Neuron (in vitro differentiated cells): ENCODE measurements around the gene AGAP1.

ENCODE experiments used
- H2AFZ ChIP-seq: one replicate; pipeline ENCODE4 v1.6.1; 2013; ENCODE audit warnings: low read depth, mild to moderate bottlenecking, inconsistent platforms, low read length, moderate library complexity
- H3K27me3 ChIP-seq: one replicate; pipeline ENCODE4 v1.6.1; 2013; ENCODE audit warnings: low read length; ENCODE audit not compliant: insufficient read depth
- H3K36me3 ChIP-seq: one replicate; pipeline ENCODE4 v1.6.1; 2013; ENCODE audit warnings: low read length; ENCODE audit not compliant: insufficient read depth
- H3K4me1 ChIP-seq: one replicate; pipeline ENCODE4 v1.6.1; 2013; ENCODE audit warnings: low read length; ENCODE audit not compliant: insufficient read depth
- H3K4me3 ChIP-seq: 2 replicates; pipeline ENCODE4 v1.5.1; 2013; ENCODE audit warnings: mild to moderate bottlenecking, low read length, moderate library complexity
- H3K9me3 ChIP-seq: one replicate; pipeline ENCODE4 v1.6.1; 2013; ENCODE audit warnings: low read length

AGAP1 gene

DNA sequence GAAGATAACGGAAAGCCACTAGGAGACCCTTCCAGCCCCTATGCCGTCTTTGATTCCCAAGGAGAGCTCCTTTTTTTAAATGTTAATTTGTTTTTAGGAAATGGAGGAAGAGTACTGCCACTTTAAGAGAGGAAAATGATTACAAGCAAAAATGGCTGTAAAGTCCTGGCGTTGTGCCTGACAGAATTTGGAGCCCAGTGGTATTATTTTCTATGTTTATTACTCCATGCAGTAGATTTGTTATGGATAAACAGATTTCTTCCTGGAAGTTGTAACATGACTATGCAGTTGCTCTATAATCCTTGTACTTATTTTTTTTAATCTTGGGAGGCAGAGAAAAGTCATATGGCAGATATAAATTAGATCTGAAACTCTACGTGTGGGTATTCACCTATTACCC is 533.0 kb downstream of the AGAP1 start:
- H3K9me3 ChIP-seq: peaks cover 2% of the 10 kb centered on the region
- H3K27me3 ChIP-seq: no peaks in the 10 kb centered on the region
- H2AFZ ChIP-seq: no peak overlapping the region
- H3K4me1 ChIP-seq: no peaks in the 10 kb centered on the region
- H3K36me3 ChIP-seq: peaks cover 6% of the 10 kb centered on the region
- no peak overlapping the region for H3K4me3 ChIP-seq

DNA sequence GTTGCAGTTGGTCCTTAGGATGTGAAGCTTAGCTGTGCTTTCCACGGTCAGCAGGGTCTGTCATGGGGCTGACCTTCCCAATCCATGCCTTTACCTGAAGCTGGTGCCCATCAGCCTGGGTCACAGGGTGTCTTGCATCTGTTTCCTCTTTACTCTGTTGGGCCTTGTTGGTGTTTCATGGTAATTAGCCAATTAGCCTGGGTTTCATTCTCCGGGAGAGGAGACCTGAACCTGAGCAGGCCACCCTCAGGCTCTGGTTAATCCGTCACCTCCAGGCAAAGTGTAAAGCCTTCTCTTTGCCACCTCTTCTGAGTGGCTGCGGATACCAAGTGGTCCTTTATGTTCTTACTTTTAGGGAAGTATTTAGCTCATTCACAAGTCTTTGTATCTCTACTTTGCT is 534.2 kb downstream of the AGAP1 start:
- Histone ChIP-seq H3K4me1 (no peaks in the 10 kb centered on the region), H3K27me3 (no peaks in the 10 kb centered on the region)

DNA sequence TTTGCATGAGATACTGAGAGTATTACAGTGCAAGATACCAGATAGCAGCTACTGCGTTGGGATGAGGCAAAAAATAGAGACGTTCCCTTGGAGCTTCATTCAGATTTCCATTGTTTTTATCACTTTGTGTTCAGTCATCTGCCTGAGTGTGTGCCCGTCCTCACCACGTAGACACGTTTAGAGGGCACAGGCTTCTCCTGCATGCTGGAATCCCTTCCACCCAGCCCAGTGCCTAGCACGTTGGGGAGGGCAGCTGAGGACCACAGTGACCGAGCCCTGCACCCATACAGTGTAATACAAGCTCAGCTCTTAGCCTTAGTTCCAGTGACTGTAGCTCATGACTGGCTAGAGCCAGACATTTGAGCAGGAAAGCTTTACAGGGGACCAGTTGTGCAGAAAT is 539.6 kb downstream of the AGAP1 start:
- Histone ChIP-seq H3K9me3 (peaks cover 2% of the 10 kb centered on the region), H2AFZ (no peak overlapping the region), H3K36me3 (peaks cover 6% of the 10 kb centered on the region), H3K4me1 (no peaks in the 10 kb centered on the region), H3K4me3 (no peak overlapping the region), H3K27me3 (no peaks in the 10 kb centered on the region)

More for the DNA sequence above, 534.2 kb downstream of the AGAP1 start:
- Histone ChIP-seq H3K9me3 (peaks cover 2% of the 10 kb centered on the region), H3K4me3 (no peak overlapping the region), H2AFZ (no peak overlapping the region), H3K36me3 (peaks cover 6% of the 10 kb centered on the region)

DNA sequence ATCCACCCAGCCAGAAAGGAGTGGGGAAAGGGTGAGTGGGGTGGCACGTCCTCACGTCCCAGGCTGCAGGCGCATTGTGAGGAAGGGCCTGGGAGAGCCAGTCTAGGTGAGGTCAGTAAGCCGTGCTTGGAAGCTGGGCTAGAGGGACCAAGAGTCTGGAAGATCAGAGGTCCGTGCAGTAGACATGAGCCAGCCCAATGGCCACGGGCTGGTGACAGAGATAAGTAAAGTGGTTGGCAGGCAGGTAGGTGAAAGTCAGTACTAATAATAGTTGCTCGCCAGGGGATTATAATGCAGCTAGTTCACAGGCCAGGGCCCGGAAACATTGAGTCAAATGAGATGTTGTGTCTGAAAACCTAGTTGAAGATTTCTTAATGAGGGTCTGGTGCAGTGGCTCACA is 541.1 kb downstream of the AGAP1 start:
- no peak overlapping the region for H3K4me3 ChIP-seq

DNA sequence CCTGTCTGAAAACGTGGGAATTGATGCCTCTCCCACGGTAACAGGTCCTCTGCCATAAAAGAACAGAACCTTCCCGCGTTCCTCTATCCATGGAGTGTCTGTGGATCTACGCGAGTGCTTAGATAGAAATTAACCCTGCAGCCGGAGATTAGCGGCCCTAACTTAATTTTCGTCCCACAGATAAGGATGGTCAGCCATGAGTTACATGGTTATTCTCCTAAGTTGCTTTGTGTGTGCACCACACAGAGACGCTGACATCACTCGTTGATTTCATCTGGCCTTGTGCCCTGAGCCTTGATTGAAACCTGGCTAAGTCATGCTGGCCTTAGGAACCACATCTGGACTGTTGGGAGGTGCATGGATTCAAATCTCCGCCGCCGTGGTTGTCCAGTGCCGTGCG is 542.2 kb downstream of the AGAP1 start:
- H3K36me3 ChIP-seq: peaks cover 11% of the 10 kb centered on the region
- no peaks in the 10 kb centered on the region for H3K9me3 ChIP-seq
- peaks cover 13% of the 10 kb centered on the region for H3K4me1 ChIP-seq
- no peak overlapping the region for H2AFZ ChIP-seq
- H3K27me3 ChIP-seq: no peaks in the 10 kb centered on the region
- H3K4me3 ChIP-seq: no peak overlapping the region

More for the DNA sequence above, 541.1 kb downstream of the AGAP1 start:
- Histone ChIP-seq H2AFZ (no peak overlapping the region), H3K4me1 (peaks cover 2% of the 10 kb centered on the region), H3K36me3 (peaks cover 6% of the 10 kb centered on the region), H3K27me3 (no peaks in the 10 kb centered on the region), H3K9me3 (no peaks in the 10 kb centered on the region)

DNA sequence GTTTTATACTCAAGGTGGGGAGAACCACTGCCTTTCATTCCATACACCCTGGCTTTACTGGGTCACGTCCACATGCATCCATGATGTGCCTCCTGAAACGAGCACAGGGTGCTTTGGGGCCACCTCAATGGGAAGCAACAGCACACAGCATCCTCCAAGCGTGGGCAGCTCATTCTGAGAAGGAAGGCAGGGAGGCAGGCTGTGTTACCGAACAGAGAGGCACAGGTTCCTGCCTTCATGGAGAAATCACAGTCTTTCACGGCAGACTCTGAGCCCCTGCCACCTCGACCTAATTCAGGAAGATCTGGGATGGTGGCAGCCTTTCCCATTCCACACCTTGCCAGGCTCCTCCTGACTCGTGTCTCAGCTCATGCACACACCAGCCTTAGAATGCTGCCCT is 544.3 kb downstream of the AGAP1 start:
- Histone ChIP-seq H3K9me3 (no peaks in the 10 kb centered on the region), H3K4me1 (peaks cover 18% of the 10 kb centered on the region), H2AFZ (no peak overlapping the region), H3K36me3 (peaks cover 20% of the 10 kb centered on the region), H3K4me3 (no peak overlapping the region), H3K27me3 (no peaks in the 10 kb centered on the region)

DNA sequence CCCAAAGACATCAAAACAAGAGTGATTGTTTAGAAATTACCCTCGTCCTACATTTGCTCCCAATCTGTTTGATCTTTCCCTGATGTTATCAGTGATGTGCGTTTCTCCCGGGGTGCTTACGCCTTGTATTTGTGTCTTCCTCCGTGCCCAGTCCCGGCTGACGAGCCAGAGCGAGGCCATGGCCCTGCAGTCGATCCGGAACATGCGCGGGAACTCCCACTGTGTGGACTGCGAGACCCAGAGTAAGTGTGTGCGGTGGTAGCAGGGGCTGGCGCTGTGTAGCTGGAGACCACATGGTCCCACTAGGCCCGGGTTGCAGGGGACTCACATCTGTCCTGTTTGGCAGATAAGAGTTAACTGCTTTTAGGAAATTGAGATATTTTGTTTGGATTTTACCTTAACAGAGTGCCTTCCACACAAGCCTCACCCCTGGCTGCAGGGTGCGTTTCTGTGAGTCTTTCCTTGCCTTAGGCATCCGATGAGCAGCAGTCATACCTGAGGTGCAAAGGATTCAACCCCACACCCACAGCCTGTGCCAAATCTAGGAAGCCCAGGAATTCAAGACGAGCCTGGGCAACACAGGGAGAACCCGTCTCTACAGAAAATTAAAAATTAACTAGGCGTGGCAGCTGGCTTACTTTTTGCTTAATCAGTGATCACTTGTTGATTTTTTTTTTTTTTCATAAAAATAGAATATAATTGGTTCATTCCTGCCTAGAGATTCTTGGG is 546.9 kb downstream of the AGAP1 start:
- Histone ChIP-seq H2AFZ (no peak overlapping the region), H3K27me3 (no peaks in the 10 kb centered on the region), H3K4me1 (peaks cover 18% of the 10 kb centered on the region), H3K9me3 (no peaks in the 10 kb centered on the region), H3K4me3 (no peak overlapping the region), H3K36me3 (peaks cover 24% of the 10 kb centered on the region)

DNA sequence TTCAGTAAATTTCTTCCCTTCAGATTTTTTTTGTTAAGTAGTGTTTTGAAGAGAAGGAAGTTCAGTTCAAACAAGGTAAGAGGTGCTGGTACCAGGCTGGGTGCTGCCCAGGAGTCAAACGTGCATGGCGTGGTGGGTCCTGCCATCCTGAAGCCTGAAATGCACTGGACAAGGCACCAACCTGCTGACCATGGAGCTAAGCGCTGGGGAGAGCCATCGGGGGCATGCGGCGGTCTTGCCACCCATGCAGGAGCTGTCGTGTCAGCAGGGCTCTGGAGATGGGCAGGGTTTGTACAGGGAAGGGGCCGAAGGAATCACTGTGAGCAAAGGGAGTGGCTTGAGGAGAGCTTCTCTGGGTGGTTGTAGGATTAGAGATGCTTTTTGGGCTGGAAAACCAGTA is 547.8 kb downstream of the AGAP1 start:
- Histone ChIP-seq H3K9me3 (no peaks in the 10 kb centered on the region), H3K27me3 (no peaks in the 10 kb centered on the region), H2AFZ (no peak overlapping the region), H3K4me3 (no peak overlapping the region), H3K4me1 (peaks cover 18% of the 10 kb centered on the region), H3K36me3 (peaks cover 24% of the 10 kb centered on the region)

DNA sequence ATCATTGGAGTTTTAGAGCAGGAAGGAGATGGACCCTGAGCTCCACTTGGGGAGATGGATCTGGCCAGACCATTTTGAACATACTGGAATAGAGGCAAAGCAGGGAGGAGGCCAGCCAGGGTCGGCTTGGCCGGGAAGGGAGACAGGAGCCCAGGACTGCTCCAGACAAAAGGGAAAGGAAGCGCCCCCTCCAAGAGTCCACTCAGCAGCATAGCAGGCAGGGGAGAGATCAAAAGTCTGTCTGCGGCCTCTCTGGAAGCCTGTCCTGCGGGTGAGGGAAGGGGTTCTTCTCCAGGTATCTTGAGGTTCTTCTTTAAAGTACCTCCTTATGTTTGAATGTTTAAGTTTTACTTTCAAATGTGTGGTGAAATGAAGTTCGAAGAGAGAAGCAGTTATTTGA is 548.2 kb downstream of the AGAP1 start:
- Histone ChIP-seq H3K27me3 (no peaks in the 10 kb centered on the region), H3K4me3 (no peak overlapping the region), H2AFZ (no peak overlapping the region), H3K4me1 (peaks cover 18% of the 10 kb centered on the region), H3K36me3 (peaks cover 27% of the 10 kb centered on the region), H3K9me3 (no peaks in the 10 kb centered on the region)

DNA sequence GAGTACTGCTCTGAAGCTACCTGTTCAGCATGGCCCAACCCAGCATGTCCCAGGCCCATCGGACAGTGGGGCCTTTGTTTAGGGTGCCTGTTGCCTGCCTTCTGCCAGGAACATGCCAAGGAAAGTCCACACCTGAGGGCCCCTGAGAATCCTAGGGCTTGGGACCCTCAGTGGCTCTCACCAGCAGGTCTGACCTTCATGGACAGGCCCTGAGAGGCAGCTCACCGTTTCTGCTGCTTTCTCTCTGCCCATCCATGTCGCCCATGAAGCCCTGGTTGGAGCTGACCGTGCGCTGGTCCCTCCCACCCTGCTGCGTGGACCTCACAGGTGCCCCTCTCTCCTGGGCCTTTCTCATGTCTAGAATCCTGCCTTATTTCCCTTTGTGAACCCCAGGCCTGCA is 550.3 kb downstream of the AGAP1 start:
- H3K4me3 ChIP-seq: no peak overlapping the region
- H3K27me3 ChIP-seq: no peaks in the 10 kb centered on the region
- H3K4me1 ChIP-seq: peaks cover 18% of the 10 kb centered on the region

DNA sequence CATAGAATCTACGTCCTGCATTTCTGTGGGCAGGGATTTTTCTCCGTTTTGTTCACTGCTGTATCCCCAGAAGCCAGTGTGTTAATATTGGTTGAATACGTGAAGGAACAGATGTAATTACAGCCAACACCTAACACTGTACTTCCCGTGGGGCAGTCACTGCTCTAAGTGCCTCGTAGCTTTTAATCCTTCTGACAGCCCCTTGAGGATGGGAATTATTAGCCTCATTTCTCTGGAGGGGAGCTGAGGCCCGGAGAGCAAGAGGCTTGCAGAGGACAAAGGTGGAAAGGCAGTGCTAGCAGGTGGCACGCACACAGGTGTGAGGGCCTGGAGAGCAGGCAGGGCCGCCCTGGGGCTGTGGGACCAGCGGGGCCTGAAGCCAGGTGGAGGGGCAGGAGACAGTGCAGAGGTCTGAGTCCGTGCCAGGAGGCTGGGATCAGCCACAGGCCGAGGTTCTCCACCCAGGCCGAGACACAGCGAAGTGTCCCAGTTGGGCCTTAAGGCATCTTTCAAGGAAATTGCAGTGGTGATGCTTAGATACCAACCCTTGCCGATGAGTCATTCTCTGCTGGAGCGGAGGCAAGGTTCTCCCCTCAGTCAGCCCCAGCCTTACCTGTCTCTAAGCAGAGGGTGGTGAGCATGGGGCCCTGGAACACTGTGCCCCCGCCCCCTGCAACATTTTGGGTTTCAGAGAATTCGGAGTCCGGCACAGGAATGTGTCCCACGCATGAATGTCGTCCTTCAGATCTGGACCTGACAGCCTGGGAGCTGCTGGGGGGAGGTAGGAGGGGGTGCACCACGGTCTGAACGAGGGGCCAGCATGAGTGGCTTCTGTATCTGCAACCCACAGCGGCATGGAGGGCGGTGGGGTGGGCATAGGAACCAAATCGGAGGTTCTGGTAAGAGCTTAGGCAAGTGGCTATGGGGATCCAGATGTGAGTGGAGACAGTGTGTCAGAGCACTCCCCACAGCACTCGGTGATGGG is 551.7 kb downstream of the AGAP1 start:
- Histone ChIP-seq H3K9me3 (no peaks in the 10 kb centered on the region), H3K27me3 (no peaks in the 10 kb centered on the region), H3K4me1 (peaks cover 10% of the 10 kb centered on the region), H3K4me3 (no peak overlapping the region), H3K36me3 (peaks cover 32% of the 10 kb centered on the region), H2AFZ (no peak overlapping the region)

More for the DNA sequence above, 550.3 kb downstream of the AGAP1 start:
- Histone ChIP-seq H3K9me3 (no peaks in the 10 kb centered on the region), H2AFZ (no peak overlapping the region), H3K36me3 (peaks cover 32% of the 10 kb centered on the region)

DNA sequence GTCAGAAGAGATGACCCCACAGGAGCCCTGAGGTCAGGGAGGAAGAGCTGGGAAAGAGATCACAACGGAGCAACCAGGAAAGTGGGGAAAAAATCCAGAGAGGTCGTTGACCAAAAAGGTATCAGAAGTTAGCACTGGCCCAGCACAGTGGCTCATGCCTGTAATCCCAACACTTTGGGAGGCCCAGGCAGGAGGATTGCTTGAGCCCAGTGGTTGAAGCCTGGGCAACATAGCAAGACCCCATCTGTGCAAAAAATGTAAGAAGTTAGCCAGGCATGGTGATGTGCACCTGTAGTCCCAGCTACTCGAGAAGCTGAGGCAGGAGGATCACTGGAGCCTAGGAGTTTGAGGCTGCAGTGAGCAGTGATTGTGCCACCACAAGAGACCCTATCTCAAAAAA is 552.9 kb downstream of the AGAP1 start:
- Histone ChIP-seq H3K36me3 (peaks cover 22% of the 10 kb centered on the region), H3K27me3 (no peaks in the 10 kb centered on the region), H3K9me3 (no peaks in the 10 kb centered on the region), H3K4me3 (no peak overlapping the region), H3K4me1 (peaks cover 5% of the 10 kb centered on the region), H2AFZ (no peak overlapping the region)

DNA sequence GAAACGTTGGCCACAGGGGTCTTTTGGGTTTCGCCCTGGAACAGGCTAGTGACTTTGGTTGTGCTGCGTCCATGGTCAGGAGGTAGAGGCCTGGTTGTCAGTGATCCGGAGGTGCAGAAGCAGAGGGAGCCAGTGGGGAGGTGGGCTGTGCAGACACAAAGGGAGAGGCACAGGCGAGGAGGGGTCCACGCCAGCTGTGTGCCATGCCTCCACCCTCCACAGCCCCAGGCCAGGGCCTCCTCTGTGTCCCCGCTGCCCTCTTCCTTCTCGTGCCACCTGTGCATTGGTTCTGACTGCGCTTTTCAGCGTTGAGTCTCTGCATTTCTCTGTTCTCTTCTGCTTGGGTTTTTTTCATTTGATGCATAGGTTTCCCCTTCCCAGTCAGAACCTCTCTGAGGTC is 553.3 kb downstream of the AGAP1 start:
- Histone ChIP-seq H3K36me3 (peaks cover 18% of the 10 kb centered on the region), H3K27me3 (no peaks in the 10 kb centered on the region), H2AFZ (no peak overlapping the region), H3K4me1 (peaks cover 5% of the 10 kb centered on the region), H3K9me3 (no peaks in the 10 kb centered on the region), H3K4me3 (no peak overlapping the region)
